Measurements from ENCODE around the gene TKT.

- TF ChIP-seq, protein P1, sequence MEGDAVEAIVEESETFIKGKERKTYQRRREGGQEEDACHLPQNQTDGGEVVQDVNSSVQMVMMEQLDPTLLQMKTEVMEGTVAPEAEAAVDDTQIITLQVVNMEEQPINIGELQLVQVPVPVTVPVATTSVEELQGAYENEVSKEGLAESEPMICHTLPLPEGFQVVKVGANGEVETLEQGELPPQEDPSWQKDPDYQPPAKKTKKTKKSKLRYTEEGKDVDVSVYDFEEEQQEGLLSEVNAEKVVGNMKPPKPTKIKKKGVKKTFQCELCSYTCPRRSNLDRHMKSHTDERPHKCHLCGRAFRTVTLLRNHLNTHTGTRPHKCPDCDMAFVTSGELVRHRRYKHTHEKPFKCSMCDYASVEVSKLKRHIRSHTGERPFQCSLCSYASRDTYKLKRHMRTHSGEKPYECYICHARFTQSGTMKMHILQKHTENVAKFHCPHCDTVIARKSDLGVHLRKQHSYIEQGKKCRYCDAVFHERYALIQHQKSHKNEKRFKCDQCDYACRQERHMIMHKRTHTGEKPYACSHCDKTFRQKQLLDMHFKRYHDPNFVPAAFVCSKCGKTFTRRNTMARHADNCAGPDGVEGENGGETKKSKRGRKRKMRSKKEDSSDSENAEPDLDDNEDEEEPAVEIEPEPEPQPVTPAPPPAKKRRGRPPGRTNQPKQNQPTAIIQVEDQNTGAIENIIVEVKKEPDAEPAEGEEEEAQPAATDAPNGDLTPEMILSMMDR (IDR thresholded peaks at IDR 0.05) = no peak
- no peak for TF ChIP-seq ZFX (IDR thresholded peaks at IDR 0.05; ENCODE audit: borderline replicate concordance)
Observed at GRCh38 chr3:53238886-53239285, 16.9 kb downstream of the TKT start.

Measured in 22Rv1 (cell line).